ENCODE measurements around the gene FAM9B.
"Not testable (repeated sequence)": the region's sequence is repeated elsewhere in the genome, so short reads cannot be mapped to it uniquely, and the experiment has no call there.

FAM9B gene

DNA sequence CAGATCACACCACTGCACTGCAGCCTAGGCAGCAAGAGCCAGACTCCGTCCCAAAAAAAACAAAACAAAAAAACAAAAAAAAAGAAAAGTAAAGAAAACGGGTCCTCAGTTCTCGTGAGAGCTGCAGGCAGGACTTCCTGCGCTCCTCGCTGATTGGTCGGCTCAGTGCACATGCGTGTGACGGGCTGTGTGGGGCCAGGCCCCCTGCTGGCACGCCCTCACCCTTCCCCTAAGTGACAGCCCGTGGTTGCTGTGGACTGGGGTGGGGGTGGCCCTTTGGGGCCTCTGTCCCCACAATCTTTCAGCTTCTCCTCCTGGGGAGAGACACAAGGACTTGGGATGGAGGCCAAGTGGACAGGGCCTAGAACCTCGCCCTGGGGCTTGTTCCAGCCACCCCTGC lies at the start of gene FAM9B:
Gene FAM9B, minus strand, starts transcription at position 139 of the 400 bp plus-strand sequence. CDS start 1,141 bp downstream, outside the sequence.
- no peak for DNase-seq

DNA sequence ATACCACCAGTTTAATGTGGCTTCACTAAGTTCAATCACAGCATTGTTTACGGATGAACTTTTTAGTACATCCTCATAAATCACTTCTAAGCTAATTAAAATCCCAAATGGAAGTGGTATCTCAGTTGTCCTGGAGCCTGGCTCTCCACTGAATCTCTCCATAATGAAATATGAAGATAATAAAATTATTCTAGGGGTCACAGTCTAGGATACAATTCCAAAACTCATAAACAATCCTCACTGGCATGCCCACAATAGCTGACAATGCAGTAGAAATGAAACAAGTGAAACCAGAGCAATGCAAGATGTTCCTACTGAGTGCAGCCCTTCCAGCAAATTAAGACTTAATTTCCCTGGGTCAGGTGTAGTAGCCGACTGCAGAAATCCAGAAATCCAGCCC lies 47.3 kb upstream of the FAM9B start:
- no peak for DNase-seq

DNA sequence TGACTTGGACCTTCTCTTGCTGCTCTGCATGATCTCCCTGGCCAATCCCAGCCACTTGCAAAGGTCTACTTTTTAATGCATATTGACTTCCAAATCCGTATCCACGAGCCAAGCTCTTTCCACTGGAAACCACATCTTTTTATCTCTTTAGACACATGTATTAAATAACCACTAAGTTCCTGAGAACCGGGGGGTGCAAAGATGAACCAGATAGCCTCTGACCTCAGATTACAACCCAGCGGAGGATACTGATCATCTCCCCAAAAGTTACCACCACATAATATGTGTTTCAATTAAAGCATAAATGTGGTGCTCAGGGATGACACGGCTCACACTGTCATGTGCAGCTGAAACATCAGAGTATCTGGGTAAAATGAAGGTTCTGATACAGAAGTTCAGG lies 40.4 kb upstream of the FAM9B start:
- no peak for DNase-seq

DNA sequence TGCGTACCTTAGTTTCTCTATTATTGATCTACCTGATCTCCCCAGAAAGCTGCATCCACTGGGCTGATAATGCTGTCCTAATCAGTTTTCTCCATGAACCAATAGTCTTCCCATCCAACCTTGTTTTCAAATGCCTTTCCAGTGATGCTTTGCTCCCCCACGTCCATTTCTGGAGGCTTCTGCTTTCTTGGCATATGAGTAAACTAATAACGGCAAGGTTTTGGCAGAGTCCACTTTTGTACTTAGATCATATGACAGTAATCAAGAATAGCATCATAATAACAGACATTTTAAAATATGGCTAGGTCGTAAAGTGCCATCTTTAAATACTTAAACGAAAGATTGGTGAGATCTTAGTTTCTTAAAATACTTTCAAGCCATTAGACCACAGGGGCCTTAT lies 38.4 kb upstream of the FAM9B start:
- no peak for DNase-seq

DNA sequence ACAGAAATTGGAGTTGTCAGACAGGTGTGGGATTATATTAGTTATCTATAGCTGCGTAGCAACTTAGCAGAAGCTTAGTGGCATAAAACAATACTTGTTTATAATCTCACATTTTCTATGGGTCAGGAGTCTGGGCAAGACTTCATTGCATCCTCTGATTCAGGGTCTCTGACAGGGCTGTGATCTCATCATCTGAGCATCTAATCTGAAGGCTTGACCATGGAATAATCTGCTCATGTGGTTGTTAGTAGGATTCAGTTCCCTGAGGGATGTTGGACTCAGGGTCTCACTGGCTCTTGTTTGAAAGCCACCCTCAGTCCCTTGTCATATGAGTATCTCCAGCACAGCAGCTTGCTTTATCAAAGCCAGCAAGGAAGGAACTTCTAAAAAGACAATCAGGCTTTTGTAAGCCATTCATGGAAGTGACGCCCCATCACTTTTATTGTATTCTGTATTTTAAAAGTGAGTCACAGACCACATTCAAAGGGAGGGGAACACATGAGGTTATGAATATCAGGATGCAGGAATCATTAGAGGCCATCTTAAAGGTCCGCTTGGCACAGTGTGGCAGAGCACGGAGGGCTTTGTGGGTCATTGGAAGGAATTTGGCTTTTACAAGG lies 37.2 kb upstream of the FAM9B start:
- no peak for DNase-seq

DNA sequence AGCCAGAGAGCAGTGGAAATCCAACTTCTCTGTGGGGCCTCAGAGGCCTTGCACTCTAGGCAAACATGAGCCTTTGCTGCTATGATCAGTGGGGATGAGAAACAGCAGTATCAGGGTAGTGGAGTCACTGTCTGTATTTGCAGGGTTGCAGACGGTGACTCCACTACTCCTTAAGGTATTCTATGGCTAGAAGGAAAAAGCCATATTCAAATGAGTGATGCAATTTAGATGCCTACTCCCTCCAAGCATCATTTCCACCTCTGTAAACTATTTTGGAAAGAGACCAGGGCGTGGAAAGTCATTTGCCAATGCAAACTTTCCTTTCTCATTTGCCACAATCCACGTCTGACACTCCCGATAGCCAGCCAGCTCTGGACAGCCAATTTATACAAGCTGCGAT lies 35.6 kb upstream of the FAM9B start:
- no peak for DNase-seq

DNA sequence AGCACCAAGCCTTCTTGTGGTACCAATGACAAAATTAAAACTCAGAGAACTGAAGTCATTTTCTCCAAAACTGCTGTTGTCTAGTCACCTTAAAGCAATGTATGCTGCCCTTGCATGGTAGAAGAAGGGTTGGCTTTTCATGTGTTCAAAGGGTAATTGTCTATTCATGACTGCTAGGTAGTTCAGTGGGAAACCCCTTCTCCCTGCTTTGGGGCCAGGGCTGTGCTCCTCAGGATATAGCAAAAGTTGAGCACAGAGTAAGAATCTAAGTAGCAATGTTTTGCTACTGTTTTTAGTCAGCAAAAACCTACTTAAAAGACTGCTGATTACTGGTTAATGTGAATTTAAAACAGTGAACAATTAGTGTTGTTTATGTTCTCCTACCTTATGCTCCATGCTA lies 30.8 kb upstream of the FAM9B start:
- DNase-seq = no peak

DNA sequence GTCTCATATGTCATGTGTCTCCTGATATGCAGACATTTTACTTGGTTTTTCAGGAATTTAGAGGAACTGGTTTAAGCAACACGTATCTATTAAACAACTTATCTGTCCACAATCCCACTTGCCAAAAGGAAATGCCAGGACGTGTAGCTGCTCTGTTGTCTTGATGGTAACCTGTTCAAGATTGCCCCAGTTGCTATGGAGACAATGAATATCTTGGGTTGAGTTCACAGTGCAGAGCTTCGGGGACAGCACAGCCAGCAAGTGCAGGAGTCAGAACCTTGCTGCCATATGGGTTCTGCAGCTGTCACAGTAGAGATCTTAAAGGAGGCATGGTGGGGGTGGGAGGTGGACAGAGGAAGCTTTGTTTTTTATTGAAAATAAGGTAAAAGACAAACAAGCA lies 28.7 kb upstream of the FAM9B start:
- no peak for DNase-seq

DNA sequence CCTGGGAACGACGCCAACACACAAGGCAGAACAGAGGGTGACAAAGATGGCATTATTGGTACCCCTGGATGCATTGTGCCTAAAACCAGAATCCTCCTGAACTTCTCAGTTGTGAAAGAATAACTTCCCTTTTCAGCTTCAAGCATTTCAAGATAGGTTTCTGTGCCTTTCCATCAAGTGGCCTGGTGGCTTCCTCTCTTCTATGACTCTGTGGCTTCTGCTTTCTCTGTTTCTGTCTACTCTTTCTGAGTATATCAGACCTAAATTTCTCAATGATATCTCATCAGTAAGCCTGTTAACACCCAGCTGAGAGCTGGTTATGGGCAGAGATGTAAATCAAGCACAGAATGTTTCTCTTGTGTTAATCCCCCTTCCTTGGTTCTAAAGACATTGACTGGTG lies 21.4 kb upstream of the FAM9B start:
- no peak for DNase-seq

DNA sequence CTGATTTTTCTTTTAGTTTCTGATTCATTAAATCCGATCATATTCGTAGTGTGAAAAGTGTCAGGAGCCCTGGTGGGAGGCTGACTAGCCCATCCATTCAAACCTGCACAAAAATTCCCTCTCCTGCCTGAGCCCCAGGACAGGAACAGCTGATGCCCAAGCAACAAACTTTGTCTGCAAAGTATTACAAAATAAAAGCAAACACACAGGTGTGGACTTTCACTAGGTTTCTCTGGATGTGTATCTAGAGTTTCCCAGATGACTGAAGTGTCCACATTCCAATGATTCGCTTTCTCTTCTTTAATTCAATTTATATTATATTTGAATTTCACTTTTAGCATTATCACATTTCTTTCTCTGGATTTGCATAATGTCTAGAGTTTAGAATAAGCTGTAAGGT lies 18.2 kb upstream of the FAM9B start:
- no peak for DNase-seq

DNA sequence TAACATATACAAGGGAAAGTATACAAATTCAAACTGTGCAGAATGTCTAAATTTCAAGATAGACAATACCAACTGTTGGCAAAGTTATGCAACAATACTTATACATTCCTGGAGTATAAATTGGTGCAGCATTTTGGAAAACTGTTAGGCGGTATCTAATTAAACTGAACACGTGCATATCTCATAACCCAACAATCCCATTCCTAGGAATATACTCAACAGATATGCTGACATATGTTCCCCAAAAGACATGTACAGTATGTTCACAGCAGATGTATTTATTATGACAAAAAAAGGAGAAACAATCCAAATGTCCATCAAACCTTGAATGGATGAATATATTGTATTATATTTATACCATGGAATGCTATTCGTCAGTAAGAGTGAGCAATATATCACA lies 16.4 kb upstream of the FAM9B start:
- no peak for DNase-seq

DNA sequence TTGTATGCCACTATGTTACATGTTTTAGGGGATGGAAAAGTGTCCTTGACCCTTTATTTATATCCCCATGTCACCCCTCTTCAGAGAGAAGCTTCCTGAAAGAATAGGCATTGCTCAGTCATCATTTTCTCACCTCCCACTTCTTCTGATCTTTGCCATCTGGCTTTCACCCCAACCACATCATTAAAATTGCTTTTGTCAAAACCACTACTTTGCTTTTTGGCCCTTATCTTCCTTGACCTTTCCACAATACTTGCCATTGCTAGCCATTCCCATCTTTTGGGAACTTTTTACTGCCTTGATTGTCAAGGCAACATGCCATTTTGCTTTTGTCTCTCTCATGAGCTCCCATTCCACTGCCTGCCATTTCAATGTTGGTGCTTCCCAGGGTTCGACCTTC lies 14.9 kb upstream of the FAM9B start:
- DNase-seq = no peak

DNA sequence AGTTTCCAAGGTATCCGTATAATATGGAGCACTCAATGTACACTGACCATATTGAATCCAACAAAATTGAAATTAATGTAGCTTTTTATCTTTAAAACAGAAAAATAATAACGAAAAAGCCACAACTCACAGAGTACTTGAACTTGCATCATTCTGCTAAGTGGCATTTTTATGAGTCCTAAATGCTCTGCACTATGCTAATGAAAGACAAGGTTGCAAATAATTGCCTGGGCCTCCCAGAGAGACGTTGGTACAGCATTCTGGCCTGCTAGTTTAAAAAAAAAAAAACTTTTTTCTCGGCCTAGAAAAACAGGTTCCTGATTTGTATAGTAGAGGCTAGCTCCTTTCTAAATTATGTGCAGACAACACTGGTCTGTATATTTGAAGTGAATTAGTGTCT lies 4.3 kb upstream of the FAM9B start:
- no peak for DNase-seq

DNA sequence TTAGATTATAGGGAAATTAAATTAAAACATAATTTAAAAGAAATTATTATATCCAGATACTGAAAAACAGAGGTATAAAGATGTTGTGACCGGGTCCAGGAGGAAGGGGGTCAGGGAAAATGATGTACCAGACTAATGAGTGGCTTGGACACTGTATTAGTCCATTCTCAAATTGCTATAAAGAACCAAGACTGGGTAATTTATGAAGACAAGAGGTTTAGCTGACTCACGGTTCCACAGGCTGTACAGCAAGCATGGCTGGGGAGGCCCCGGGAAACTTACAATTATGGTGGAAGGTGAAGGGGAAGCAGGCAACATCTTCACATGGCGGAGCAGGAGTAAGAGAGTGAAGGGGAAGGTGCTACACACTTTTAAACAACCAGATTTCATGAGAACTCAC lies 3.4 kb upstream of the FAM9B start:
- DNase-seq = no peak

DNA sequence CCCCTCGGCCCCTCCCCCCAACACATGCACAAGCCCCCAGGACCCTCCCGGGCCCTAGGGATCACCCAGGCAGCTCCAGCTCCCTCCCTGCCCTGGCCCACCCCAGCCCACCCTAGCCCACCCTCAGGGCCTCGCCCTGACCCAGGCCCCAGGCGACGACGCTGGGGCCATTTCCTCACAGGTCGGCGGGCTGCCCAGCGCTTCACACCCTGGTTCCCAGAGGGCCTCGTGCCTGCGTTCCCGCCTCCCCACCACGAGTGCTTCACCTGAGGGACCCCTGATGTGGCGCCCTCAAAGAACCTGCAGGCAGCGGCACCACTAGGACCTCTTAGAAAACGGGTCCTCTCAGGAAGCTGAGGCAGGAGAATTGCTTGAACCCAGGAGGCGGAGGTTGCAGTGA lies 341 bp downstream of the FAM9B start:
- DNase-seq = no peak

DNA sequence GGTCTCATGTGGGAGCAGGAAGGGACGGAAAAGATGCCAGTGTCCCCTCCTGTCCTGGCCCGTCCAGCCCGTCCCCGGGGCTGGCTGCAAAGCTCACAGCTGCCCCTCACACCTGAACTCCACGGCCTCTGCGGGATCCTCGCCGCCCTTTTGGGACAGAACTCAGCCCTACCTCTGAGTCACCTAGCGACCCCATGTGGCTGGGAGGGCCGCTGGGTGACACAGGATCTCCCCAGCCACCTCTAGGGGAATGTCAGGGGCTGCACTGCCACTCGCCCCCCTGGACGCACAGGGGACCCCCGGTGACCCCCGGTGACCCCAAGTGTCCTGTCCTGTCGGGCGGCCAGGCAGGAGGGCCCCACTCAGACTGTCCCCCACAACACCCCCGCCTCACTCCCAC lies 748 bp downstream of the FAM9B start:
- DNase-seq = no peak

DNA sequence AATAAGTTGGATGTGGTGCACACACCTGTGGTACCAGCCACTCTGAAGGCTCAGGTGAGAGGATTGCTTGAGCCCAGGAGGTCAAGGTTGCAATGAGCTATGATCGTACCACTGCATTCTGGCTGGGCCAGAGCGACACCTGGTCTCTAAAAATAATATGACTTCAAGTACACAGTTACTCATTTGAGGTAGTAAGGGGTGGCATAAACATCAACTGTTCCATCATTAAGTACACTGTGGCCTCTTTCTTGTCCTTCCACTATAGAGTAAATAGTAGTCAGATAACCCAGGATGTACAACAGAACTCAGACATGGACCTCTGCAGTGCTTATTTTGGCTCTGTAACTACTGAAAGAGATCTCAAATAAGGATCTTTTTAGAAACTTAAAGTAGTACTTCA lies 10.6 kb downstream of the FAM9B start:
- DNase-seq = no peak

DNA sequence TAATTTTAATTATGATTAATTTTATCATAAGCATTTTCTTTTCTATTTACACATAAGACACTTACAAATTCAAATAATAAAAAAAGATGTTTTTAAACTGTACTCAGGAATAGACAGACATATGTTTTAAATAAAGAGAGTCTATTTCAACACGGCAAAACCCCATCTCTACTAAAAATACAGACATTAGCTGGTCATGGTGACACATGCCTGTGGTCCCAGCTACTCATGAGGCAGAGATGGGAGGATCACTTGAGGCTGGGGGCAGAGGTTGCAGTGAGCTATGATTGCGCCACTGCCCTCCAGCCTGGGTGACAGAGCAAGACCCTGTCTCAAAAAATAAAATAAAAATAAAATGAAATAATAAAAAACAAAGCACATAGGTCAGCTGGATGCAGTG lies 14.8 kb downstream of the FAM9B start:
- no peak for DNase-seq

DNA sequence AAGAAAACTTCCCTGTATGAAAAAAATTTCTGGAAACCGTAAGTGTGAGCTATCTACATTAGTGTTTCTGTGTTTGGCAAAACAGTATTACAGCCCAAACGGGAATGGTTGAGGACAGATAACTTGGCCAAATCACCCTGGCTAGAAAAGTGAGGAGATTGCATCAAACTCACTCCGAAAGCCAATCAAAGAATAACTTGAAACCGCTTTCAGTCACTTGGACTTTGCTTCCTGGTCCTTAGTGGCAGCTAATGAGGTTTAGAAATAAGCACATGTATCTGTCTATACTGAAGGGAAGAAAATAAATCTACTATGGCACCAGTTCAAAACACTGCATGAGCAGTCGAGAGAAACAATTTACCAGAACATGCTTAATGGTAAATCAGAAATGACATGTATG lies 15.6 kb downstream of the FAM9B start:
- not testable (repeated sequence) for DNase-seq

DNA sequence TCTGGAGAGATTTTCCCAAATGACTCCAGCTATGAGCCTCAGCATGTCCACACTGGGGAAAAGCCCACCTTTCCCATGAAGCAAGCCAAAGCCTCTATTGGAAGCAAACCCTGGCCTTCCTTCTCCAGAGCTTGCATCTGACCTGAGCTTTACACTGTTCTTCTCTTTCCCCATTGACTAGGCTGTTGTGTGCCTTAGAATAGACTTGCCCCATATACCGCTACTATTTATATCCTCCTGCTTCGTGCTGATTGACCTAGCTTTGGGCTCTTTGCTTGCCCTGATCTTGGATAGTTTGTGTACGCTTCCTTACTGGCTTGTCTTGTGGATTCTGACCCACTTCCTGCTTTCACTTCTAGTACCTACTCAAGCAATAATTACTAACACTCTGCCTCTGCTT lies 30.9 kb downstream of the FAM9B start:
- DNase-seq = no peak

DNA sequence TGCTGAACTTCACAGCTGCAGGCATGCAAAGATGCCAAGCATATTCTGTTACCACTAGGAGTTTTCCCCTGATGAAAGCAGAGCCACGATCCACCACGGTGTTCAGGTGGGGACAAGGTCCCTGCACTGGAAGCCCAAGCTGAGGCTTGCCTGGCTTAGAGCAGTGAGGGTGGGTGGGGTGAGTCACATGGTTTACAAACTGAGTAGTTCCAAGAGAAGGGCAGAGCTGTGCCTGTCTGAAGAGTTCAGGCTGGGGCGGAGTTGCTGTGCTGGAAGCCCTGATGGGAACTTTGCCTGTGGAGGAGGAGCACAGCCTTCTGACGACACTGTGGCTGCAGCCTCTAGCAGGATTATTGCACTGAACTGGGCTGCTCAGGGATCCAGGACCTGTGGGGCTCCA lies 45.5 kb downstream of the FAM9B start:
- DNase-seq = no peak

DNA sequence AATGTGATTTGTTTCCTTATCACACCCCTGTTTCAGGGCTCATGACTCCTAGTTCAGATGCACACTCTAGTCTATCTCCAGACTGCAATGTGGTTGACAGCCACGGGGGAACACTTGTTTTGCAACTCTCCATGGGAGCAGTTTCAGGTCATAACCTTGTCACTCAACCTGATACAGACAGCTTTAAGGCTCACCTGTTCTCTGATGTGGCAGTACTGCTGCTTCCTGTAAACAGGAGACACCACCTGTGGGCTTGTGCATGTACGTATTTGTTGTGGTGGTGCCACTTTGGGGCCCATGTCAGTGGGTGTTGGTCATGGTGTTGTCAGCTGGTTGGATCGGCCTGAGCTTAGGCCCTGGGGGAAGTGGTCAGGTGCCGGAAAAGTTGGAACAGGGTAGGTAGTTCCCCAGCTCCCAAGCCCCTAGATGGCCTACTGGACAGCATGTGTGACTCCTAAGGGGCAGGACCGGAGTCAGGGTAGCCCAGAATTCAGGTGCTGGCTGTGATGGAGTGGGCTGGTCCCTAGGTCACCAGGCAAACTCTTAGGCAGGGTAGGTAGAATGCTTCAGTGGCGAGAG lies 46.2 kb downstream of the FAM9B start:
- DNase-seq = no peak

DNA sequence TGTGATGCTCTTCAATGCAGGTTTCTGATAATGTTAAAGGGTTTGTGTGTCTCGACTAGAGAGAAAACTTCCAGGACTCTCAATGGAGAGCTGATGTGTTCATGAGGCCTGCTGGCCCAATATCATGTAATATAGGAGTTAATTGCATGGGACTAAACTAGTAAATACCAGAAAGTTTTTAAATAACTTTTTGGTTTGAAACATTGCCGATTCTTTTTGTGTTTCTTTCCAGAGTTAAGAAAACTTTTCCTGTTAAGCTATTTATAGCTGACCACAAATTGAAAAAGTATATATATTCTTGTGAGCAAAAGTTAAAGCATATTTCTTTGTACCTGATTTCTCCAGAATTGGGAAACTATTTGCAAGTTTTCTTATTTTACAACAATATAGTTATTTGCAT lies 49.7 kb downstream of the FAM9B start:
- DNase-seq = no peak

DNA sequence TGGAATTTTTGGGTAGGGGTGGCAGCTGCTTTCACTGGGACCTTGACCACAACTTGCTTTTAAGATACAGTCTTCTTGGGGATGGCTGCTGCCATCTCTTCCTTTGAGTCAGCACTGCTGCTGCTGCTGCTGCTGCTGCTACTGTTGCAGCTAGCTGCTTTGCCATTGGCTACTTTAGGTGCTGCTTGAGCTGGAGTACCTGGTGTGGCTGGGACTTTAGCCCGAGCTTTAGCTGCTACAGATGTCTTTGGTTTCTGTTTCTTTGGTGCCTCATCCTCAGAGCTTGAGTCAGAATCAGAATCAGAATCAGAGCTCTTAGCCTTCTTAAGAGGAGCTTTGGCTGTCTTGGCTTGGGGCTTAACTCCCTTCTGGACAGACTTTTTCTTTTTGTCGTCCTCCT lies 52.2 kb downstream of the FAM9B start:
- no peak for DNase-seq

DNA sequence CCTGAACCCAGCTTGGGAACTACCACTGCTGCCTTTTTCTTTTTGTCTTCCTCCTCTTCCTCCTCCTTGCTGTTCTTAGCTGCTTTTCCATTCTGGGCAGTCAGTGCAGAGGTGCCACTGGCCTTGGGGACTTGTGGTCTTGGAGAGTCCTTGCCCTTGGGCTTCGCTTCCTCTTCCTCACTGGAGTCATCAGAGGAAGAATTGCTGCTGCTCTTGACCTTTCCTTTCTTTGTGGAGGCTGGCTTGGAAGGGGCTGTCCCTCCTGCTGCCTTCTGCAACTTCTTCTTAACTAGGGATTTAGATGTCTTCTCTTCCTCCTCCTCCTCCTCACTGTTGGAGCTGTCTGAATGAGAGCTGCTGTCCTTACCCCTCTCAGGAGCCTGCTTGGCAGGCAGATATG lies 53.2 kb downstream of the FAM9B start:
- no peak for DNase-seq
